HG02885 (cell line): ENCODE data around the gene LINC00237.
A peak's percentile ranks its signal among the peaks of the same experiment; 100 is the strongest.

Experiments used
- ATAC-seq: cut with Tn5 transposase; IDR thresholded peaks from one replicate; pipeline ENCODE4 v1.9.1; 2021; ENCODE audit warnings: mild to moderate bottlenecking; ENCODE audit not compliant: unreplicated experiment, poor library complexity

LINC00237 gene

GRCh38 chr20:21052686-21053001, 53.5 kb downstream of the LINC00237 start:
- no peak for ATAC-seq

- ATAC-seq: no peak
Observed at GRCh38 chr20:21052241-21052640, 53.9 kb downstream of the LINC00237 start.

- ATAC-seq: no peak
Observed at GRCh38 chr20:21050710-21051109, 55.4 kb downstream of the LINC00237 start.

- no peak for ATAC-seq
Observed at GRCh38 chr20:21049305-21049828, 56.8 kb downstream of the LINC00237 start.

- ATAC-seq: peak; percentile 76
Observed at GRCh38 chr20:21048841-21049273, 57.3 kb downstream of the LINC00237 start.

DNA sequence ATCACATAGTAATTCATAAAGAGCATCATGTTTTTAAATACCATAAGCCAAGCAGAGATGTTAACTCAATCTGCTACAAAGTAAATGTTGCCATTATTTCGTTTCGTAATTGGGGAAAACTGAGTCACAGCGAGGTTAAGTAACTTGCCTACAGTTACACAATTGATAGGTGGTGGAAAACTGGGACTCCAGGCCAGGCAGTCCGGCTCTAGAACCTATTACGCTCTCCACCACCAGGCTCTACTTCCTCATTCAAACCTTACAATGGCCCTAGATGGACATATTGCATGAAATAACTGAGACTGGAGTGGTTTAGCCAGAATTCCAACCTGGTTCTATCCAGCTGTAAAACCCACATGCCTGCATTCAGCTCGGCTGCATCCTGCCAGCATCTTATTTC, 58.2 kb downstream of the LINC00237 start:
- no peak for ATAC-seq

GRCh38 chr20:21046413-21047070, 59.6 kb downstream of the LINC00237 start:
- ATAC-seq: no peak
